GM19240 (cell line): ENCODE results near the gene ZNF519.

Experiments
- DNase-seq: peaks from one replicate; pipeline ENCODE4 v3.0.0; 2011; ENCODE audit warnings: low spot score; ENCODE audit not compliant: insufficient read length

Gene ZNF519

GRCh38 chr18:14098428-14098827 lies 33.8 kb downstream of the ZNF519 start:
- DNase-seq = no peak

GRCh38 chr18:14097761-14098160 lies 34.5 kb downstream of the ZNF519 start:
- DNase-seq = no peak

DNA sequence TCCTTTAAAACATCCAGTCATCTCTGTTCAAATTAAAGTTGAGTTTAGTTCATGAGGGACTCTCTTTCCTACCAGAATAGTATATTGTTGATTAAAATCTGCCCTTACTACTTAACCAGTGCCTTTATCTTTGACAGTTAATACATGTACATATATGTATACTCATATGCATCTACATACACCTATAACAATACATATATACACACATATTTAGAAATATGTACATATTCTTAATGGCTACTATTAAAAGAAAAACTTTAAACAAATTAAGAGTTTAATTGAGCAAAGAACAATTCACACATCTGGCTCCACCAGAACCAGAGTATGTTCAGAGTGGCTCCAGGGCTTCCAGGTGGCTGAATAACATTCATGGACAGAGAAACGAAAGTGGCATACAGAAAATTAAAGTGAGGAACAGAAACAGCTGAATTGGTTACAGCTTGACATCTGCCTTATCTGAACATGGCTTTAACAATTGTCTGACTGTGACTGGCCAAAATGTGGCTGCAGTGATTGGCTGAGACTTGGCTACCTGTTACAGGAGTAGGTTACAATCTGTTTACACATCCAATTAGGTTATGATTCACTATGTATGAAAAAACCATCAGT lies 38.8 kb downstream of the ZNF519 start:
- no peak for DNase-seq

DNA sequence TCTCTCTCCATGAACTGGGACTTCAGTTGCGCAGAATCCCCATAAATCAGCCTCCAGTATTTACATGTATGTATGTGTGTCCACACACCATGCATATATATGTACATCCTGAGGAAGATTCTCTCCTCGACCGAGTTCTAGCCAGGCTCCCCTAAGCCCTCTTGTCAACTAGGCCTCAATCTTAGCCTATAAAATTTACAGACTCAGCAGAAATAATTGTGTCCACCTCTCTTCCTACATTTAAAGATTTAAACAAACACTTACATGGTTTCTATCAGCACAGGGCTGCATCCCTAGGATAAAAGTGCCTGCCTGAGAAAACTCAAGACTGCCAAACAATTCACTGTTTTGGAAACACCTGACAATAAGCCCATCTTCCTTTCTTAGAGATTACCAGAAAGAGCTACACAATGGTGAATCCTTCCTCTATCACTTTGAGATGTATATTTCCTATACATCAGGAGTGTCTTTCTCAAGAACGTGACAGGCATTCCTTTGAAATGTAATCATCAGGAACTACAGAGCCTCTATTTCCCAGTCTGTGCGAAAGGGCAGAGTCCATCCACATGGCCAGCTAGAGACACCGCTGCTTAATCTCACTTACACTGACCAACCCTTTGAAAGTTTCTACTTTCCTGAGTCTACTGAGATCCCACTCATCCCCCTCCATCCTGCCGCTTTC lies 39.5 kb downstream of the ZNF519 start:
- no peak for DNase-seq

- no peak for DNase-seq
These were observed 42.5 kb downstream of the ZNF519 start for GRCh38 chr18:14089781-14090180.

DNA sequence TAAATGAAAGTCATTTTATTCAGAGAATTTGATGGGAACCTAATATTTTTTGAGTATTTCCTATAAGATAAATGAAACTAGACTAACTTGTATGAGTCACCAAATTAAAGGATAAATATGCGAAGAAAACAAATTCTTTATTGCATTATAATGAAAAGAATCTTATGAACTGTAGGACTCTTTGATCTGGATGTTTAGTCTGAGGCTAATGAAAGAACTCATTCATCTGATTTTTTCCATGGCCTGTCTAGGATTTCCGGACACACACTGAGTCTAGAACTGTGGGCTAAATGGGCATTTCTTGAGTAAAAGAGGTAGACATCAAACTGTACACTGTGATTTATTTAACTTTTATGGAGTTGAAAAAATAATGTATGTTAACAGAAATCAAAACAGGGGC lies 43.0 kb downstream of the ZNF519 start:
- no peak for DNase-seq

- no peak for DNase-seq
These were observed 45.6 kb downstream of the ZNF519 start for GRCh38 chr18:14086458-14087231.

DNA sequence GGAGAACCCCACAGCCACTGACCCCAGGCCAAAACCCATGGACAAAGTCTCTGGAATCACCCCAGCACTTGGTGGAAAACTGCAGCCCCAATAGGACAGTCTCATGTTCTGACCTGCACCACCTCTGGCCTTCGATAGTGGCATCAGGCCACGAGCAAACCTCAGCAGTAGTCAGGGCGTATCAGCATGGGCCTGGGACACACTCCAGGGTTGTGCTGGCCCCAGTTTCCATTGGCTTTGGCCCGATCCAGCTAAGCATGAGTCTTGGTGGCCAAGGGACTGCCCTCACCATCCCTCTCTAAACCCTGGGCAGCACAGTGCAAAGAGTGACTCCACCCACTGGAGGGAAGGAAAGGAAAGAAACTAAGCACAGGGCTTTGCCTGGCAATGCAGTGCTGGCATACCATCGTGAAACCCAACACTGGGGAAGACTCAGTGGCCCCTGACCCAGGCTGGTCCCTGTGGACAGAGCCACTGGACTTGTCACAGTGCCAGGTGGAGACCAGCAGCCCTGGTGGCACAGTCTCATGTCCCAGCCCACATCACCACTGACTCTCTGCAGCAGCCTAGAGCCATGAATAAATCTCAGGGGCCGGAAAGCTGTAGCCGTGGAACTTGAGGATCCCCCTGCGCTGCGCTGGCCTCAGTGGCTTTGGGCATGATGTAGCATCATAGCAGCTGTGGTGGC lies 46.3 kb downstream of the ZNF519 start:
- no peak for DNase-seq

GRCh38 chr18:14075196-14075595 lies 57.0 kb downstream of the ZNF519 start:
- DNase-seq = no peak

DNA sequence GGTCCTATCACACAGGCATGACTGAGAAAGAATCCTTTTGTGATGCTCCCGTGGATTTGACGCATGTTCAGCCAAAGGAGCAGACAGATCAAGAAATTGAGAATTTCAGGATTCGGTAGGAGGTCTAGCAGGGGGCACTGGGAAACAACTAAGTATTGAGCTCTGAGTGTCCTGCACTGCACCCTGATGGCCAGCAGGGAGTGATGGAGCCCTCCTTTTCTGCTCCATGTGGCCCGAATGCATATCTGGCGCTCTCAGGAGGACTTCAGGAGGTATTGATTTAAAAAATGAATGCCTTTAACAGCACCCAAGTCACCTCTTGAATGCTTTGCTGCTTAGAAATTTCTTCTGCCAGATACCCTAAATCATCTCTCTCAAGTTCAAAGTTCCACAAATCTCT lies 58.0 kb downstream of the ZNF519 start:
- DNase-seq = no peak

GRCh38 chr18:14053661-14054060 lies 78.6 kb downstream of the ZNF519 start:
- no peak for DNase-seq
